H1 (cell line): ENCODE measurements around the gene SPATA13. TPM values are rescaled to one million over a fixed set of nuclear protein-coding genes. Genes with fewer than 3 reads are reported as not detected.

Experiments used
- CTCF ChIA-PET: fragments of 300-600 bp; sonication (Branson Sonifier 250); formaldehyde crosslinking; loops from one replicate; lab custom pipeline; 2021; ENCODE audit not compliant: partially characterized antibody; lab: Charles Lee
- POLR2A ChIA-PET: fragments of 300-600 bp; sonication (Branson Sonifier 250); formaldehyde crosslinking; loops from one replicate; lab custom pipeline; 2021; ENCODE audit warnings: inconsistent platforms; ENCODE audit not compliant: partially characterized antibody; lab: Charles Lee
- DNase-seq, 2 experiments: peaks; one replicate each; pipeline versions ENCODE4 v3.0.0 to v3.0.0-alpha.2; 2010 to 2022; ENCODE audit warnings: low spot score in 2 of 2, low read depth in 1 of 2, mixed read lengths in 1 of 2
- FAIRE-seq: peaks from 2 replicates; lab custom pipeline; 2011; peaks lifted over from hg19 to GRCh38; lab: Jason Lieb, UNC
- H2AFZ ChIP-seq: 2 replicates; pipeline ENCODE4 v1.8.1; 2012; ENCODE audit warnings: low read length, inconsistent platforms
- H2AK5ac ChIP-seq: 2 replicates; pipeline ENCODE4 v1.6.1; 2013; ENCODE audit warnings: low read depth, low read length
- H2BK120ac ChIP-seq: replicated peaks from 2 replicates; pipeline ENCODE3; 2013; ENCODE audit warnings: low read depth, low read length, inconsistent platforms
- H2BK12ac ChIP-seq: 2 replicates; pipeline ENCODE4 v1.6.1; 2013; ENCODE audit warnings: low read depth, low read length
- H2BK15ac ChIP-seq: 2 replicates; pipeline ENCODE4 v1.6.1; 2013; ENCODE audit warnings: low read length
- H2BK20ac ChIP-seq: 2 replicates; pipeline ENCODE4 v1.6.1; 2013; ENCODE audit warnings: low read length
- H2BK5ac ChIP-seq: 2 replicates; pipeline ENCODE4 v1.6.1; 2013; ENCODE audit warnings: low read depth, low read length
- H3K14ac ChIP-seq: 2 replicates; pipeline ENCODE4 v1.6.1; 2013; ENCODE audit warnings: inconsistent platforms; ENCODE audit not compliant: insufficient read length
- H3K18ac ChIP-seq: 2 replicates; pipeline ENCODE4 v1.6.1; 2013; ENCODE audit warnings: low read length; ENCODE audit errors: extremely low read depth
- H3K23ac ChIP-seq: 2 replicates; pipeline ENCODE4 v1.6.1; 2013; ENCODE audit warnings: inconsistent platforms; ENCODE audit not compliant: insufficient read length
- H3K23me2 ChIP-seq: 2 replicates; pipeline ENCODE4 v1.6.1; 2013; ENCODE audit warnings: low read depth, low read length
- H3K27ac ChIP-seq: 2 replicates; pipeline ENCODE4 v1.6.1; 2011; ENCODE audit warnings: low read depth, low read length, inconsistent platforms
- H3K27me3 ChIP-seq, 4 experiments: replicated peaks in 1 of 4; 1 replicate in 1 of 4; 2 replicates in 3 of 4; pipeline versions ENCODE4 v1.6.1 to v1.8.1; 2011 to 2013; ENCODE audit warnings: low read length in 3 of 4, mild to moderate bottlenecking in 3 of 4, inconsistent platforms in 2 of 4, mixed read lengths in 2 of 4, moderate library complexity in 1 of 4; ENCODE audit not compliant: control insufficient read depth in 3 of 4, insufficient read depth in 3 of 4; ENCODE audit errors: extremely low read depth in 1 of 4
- H3K36me3 ChIP-seq, 4 experiments: 2 replicates each; pipeline versions ENCODE4 v1.6.1 to v1.8.1; 2011 to 2013; ENCODE audit warnings: mild to moderate bottlenecking in 4 of 4, low read length in 3 of 4, moderate library complexity in 2 of 4, control low read depth in 1 of 4, inconsistent platforms in 1 of 4; ENCODE audit not compliant: insufficient read depth in 4 of 4, control insufficient read depth in 2 of 4
- H3K4ac ChIP-seq: replicated peaks from 2 replicates; pipeline ENCODE3; 2013; ENCODE audit warnings: low read length, low read depth, mixed read lengths, inconsistent platforms; ENCODE audit not compliant: insufficient read length
- H3K4me1 ChIP-seq, 4 experiments: replicated peaks in 1 of 4; 1 replicate in 1 of 4; 2 replicates in 3 of 4; pipeline versions ENCODE4 v1.6.1 to v1.8.1; 2011 to 2013; ENCODE audit warnings: low read length in 3 of 4, inconsistent platforms in 2 of 4, mixed read lengths in 1 of 4; ENCODE audit not compliant: insufficient read depth in 4 of 4, control insufficient read depth in 3 of 4
- H3K4me2 ChIP-seq, 2 experiments: 2 replicates each; pipeline versions ENCODE4 v1.6.1 to v1.8.1; 2011 to 2013; ENCODE audit warnings: low read depth in 2 of 2, low read length in 2 of 2, control low read depth in 1 of 2, inconsistent platforms in 1 of 2, mild to moderate bottlenecking in 1 of 2; ENCODE audit not compliant: insufficient read depth in 1 of 2
- H3K4me3 ChIP-seq, 4 experiments: fragments of 200-600, 300-600 bp in 1 of 4; sonication (generic), shearing (Covaris generic), sonication (Bioruptor Twin) in 1 of 4; 2 replicates each; pipeline versions ENCODE4 v1.5.1 to v1.8.1; 2011 to 2016; ENCODE audit warnings: low read length in 4 of 4, low read depth in 3 of 4, control low read depth in 2 of 4, inconsistent platforms in 2 of 4, mild to moderate bottlenecking in 2 of 4, mixed read lengths in 1 of 4, moderate library complexity in 1 of 4; ENCODE audit not compliant: insufficient read depth in 2 of 4; ENCODE audit errors: extremely low read depth in 1 of 4
- H3K56ac ChIP-seq: replicated peaks from 2 replicates; pipeline ENCODE3; 2013; ENCODE audit warnings: low read depth, mild to moderate bottlenecking, mixed read lengths, low read length, inconsistent platforms; ENCODE audit not compliant: insufficient read length
- H3K79me1 ChIP-seq: 2 replicates; pipeline ENCODE4 v1.6.1; 2013; ENCODE audit warnings: low read depth, low read length, control low read depth
- H3K79me2 ChIP-seq, 2 experiments: 2 replicates each; pipeline versions ENCODE4 v1.6.1 to v1.8.1; 2012 to 2013; ENCODE audit warnings: low read length in 2 of 2, mild to moderate bottlenecking in 2 of 2, inconsistent platforms in 1 of 2; ENCODE audit not compliant: insufficient read depth in 2 of 2, control insufficient read depth in 1 of 2
- H3K9ac ChIP-seq, 4 experiments: replicated peaks in 1 of 4; 1 replicate in 1 of 4; 2 replicates in 3 of 4; pipeline versions ENCODE4 v1.6.1 to v1.8.1; 2011 to 2013; ENCODE audit warnings: low read depth in 3 of 4, low read length in 3 of 4, control low read depth in 2 of 4, mild to moderate bottlenecking in 2 of 4, moderate library complexity in 2 of 4, inconsistent platforms in 1 of 4; ENCODE audit errors: extremely low read depth in 1 of 4
- H3K9me3 ChIP-seq, 2 experiments: 2 replicates each; pipeline versions ENCODE4 v1.6.1 to v1.8.1; 2012 to 2013; ENCODE audit warnings: mild to moderate bottlenecking in 2 of 2, moderate library complexity in 2 of 2, control low read depth in 1 of 2, inconsistent platforms in 1 of 2, low read depth in 1 of 2, low read length in 1 of 2, mixed read lengths in 1 of 2; ENCODE audit not compliant: insufficient read depth in 2 of 2
- H4K20me1 ChIP-seq, 2 experiments: replicated peaks in 1 of 2; 2 replicates each; pipeline versions ENCODE3 to v1.8.1; 2011 to 2013; ENCODE audit warnings: inconsistent platforms in 2 of 2, low read length in 2 of 2, mild to moderate bottlenecking in 1 of 2; ENCODE audit not compliant: insufficient read depth in 2 of 2, control insufficient read depth in 1 of 2
- H4K5ac ChIP-seq: 2 replicates; pipeline ENCODE4 v1.6.1; 2013; ENCODE audit warnings: low read length, low read depth, mixed read lengths, inconsistent platforms; ENCODE audit not compliant: insufficient read length
- H4K8ac ChIP-seq: 2 replicates; pipeline ENCODE4 v1.8.0; 2013; ENCODE audit warnings: mild to moderate bottlenecking, moderate library complexity, low read length, inconsistent platforms; ENCODE audit not compliant: insufficient read depth; ENCODE audit errors: extremely low read depth
- H4K91ac ChIP-seq: replicated peaks from 2 replicates; pipeline ENCODE3; 2013; ENCODE audit warnings: low read length, mixed read lengths, inconsistent platforms; ENCODE audit not compliant: insufficient read length
- CHD1 ChIP-seq: IDR thresholded peaks from 2 replicates; pipeline ENCODE4 v1.6.1; 2012; ENCODE audit warnings: low read depth, low read length, improper control_type of control experiment
- CREB1 ChIP-seq: IDR thresholded peaks from 2 replicates; pipeline ENCODE4 v1.6.1; 2012; ENCODE audit warnings: inconsistent platforms
- CTCF ChIP-seq, 3 experiments: IDR thresholded peaks; 1 replicate in 2 of 3; 2 replicates in 1 of 3; pipeline versions ENCODE4 v1.5.1 to v1.6.1; 2011; ENCODE audit warnings: low read length in 3 of 3, mild to moderate bottlenecking in 3 of 3, inconsistent platforms in 2 of 3, low read depth in 1 of 3, moderate library complexity in 1 of 3; ENCODE audit not compliant: insufficient read depth in 1 of 3; ENCODE audit errors: control extremely low read depth in 1 of 3
- EZH2 ChIP-seq: fragments of 200-600 bp; sonication (generic); IDR thresholded peaks from 2 replicates; pipeline ENCODE4 v1.7.1; 2012; ENCODE audit warnings: low read depth, mild to moderate bottlenecking, moderate library complexity, low read length, inconsistent platforms; ENCODE audit not compliant: severe bottlenecking
- GABPA ChIP-seq: IDR thresholded peaks from 2 replicates; pipeline ENCODE4 v1.6.1; 2011; ENCODE audit warnings: mild to moderate bottlenecking, low read length, moderate library complexity, borderline replicate concordance; ENCODE audit not compliant: insufficient read depth
- NRF1 ChIP-seq: IDR thresholded peaks from 2 replicates; pipeline ENCODE4 v1.6.1; 2011; ENCODE audit warnings: mild to moderate bottlenecking, low read depth, low read length, improper control_type of control experiment
- POU5F1 ChIP-seq: IDR thresholded peaks from 2 replicates; pipeline ENCODE4 v1.6.1; 2011; ENCODE audit warnings: low read depth, mild to moderate bottlenecking, low read length, moderate library complexity
- RAD21 ChIP-seq, 2 experiments: IDR thresholded peaks in 1 of 2; conservative IDR thresholded peaks in 1 of 2; 2 replicates each; pipeline ENCODE4 v1.6.1; 2011; ENCODE audit warnings: low read depth in 2 of 2, low read length in 2 of 2, improper control_type of control experiment in 1 of 2, inconsistent platforms in 1 of 2, mild to moderate bottlenecking in 1 of 2, moderate library complexity in 1 of 2
- RXRA ChIP-seq: IDR thresholded peaks from 2 replicates; pipeline ENCODE4 v1.6.1; 2011; ENCODE audit warnings: low read depth, mild to moderate bottlenecking, low read length, moderate library complexity; ENCODE audit not compliant: insufficient read depth
- SIRT6 ChIP-seq: IDR thresholded peaks from one replicate; pipeline ENCODE4 v1.7.1; 2012; ENCODE audit warnings: low read length, inconsistent platforms
- SUZ12 ChIP-seq: fragments of 200-600 bp; sonication (generic); IDR thresholded peaks from 2 replicates; pipeline ENCODE4 v1.6.1; 2012; ENCODE audit warnings: mild to moderate bottlenecking, inconsistent platforms, low read length, moderate library complexity, mixed read lengths
- TAF1 ChIP-seq: IDR thresholded peaks from 2 replicates; pipeline ENCODE4 v1.6.1; 2011; ENCODE audit warnings: mild to moderate bottlenecking, low read depth, low read length
- WGBS, 2 experiments: shearing (Covaris generic) in 1 of 2; methylation state at CpG; one replicate each; pipeline versions ENCODE4 v1.1.6 to v1.1.7; 2013 to 2015; ENCODE audit warnings: low lambda C conversion rate in 2 of 2, mixed read lengths in 2 of 2, inconsistent platforms in 1 of 2, low coverage in 1 of 2, missing lambda C conversion rate in 1 of 2; ENCODE audit not compliant: insufficient replicate concordance in 2 of 2, insufficient coverage in 1 of 2, insufficient read length in 1 of 2; ENCODE audit errors: extremely low coverage in 1 of 2, missing lambda C conversion rate in 1 of 2; 5-methylcytosine and 5-hydroxymethylcytosine counted together
- polyA plus RNA-seq, 7 experiments: library from polyadenylated mRNA; depleted of rRNA in 3 of 7; stranded (reverse) in 5 of 7; unstranded in 2 of 7; fragments of >200 nt in 5 of 7; fragments of 200-250 nt in 2 of 7; gene quantifications; 1 replicate in 5 of 7; 2 replicates in 1 of 7; 4 replicates in 1 of 7; pipeline versions ENCODE4 v1.2.1 to v1.2.3, GENCODE V29; 2011 to 2013; ENCODE audit warnings: missing spikeins in 2 of 7, mixed read lengths in 2 of 7
- total RNA-seq: library from RNA; stranded (reverse); fragmentation: NEBNext Ultra II Directional; extraction: Animal tissue kit (Norgen Biotek cat#: 25700); gene quantifications from 2 replicates; pipeline ENCODE4 v1.2.1, GENCODE V29; 2021

SPATA13 gene
- total and polyA plus RNA-seq, 2 of the 8 experiments (the other 6 are each of a cell fraction or from before 2014, with no cell fraction given), result 12.6 to 30.9 TPM

- Histone ChIP-seq H4K8ac (no peak overlapping the region), H3K27me3 (no peaks in the 10 kb centered on the region; a peak in 1 of 7 replicates), H4K91ac (no peak overlapping the region), H3K79me2 (peaks cover 0 to 53% of the 10 kb centered on the region in 2 experiments; a peak in 2 of 4 replicates), H4K5ac (no peak overlapping the region), H3K9me3 (no peaks in the 10 kb centered on the region), H2AFZ (no peak overlapping the region), H4K20me1 (peaks cover 0 to 7% of the 10 kb centered on the region in 2 experiments), H2BK5ac (no peak overlapping the region), H3K79me1 (peaks cover 6% of the 10 kb centered on the region; the same call in 1 of the 2 replicates), H2BK120ac (no peak overlapping the region), H3K4me3 (no peak overlapping the region), H3K56ac (no peak overlapping the region), H3K23ac (no peak overlapping the region), H3K9ac (no peak overlapping the region), H3K36me3 (no peaks in the 10 kb centered on the region), H3K18ac (no peak overlapping the region), H3K14ac (no peak overlapping the region), H2AK5ac (no peak overlapping the region), H3K27ac (no peak overlapping the region), H2BK20ac (no peak overlapping the region), H3K4me1 (peaks cover 0 to 10% (median 0%) of the 10 kb centered on the region in 4 experiments; a peak in 3 of 7 replicates), H2BK15ac (no peak overlapping the region), H3K23me2 (no peaks in the 10 kb centered on the region), H3K4me2 (no peak overlapping the region), H3K4ac (no peak overlapping the region), H2BK12ac (no peak overlapping the region)
- ChIA-PET CTCF (interaction anchor here (0.6 to 7.1 kb wide), 12 partner anchors 8 to 377 kb away, joined by 3 to 58 read pairs (median 4); no protein-coding TSS in a partner anchor), POLR2A (no interaction called here)
- no peak for DNase-seq
- FAIRE-seq, result no peak
- WGBS, 2 experiments, result 91% methylated on average over 3 of the region's 3 CpGs; no CpG with 5 or more reads in 1 of the 2 experiments
- TF ChIP-seq SUZ12 (no peak), POU5F1 (no peak), CREB1 (no peak), TAF1 (no peak), SIRT6 (no peak), CTCF (IDR thresholded peaks at IDR 0.05; ENCODE audit: control extremely low read depth in 1 of 3, insufficient read depth in 1 of 3, low read depth in 1 of 3, low read length in 3 of 3) (no peak), RXRA (no peak), EZH2 (no peak), GABPA (no peak), CHD1 (no peak), RAD21 (IDR thresholded peaks at IDR 0.05 in 1 of 2, conservative IDR thresholded peaks at IDR 0.05 in 1 of 2; ENCODE audit: low read depth in 2 of 2, low read length in 2 of 2) (no peak), NRF1 (no peak)
Measured at GRCh38 chr13:24231377-24231776, 70.9 kb downstream of the SPATA13 start.
